Measurements from ENCODE around the gene RCC2.
"Not testable (repeated sequence)": the region's sequence is repeated elsewhere in the genome, so short reads cannot be mapped to it uniquely, and the experiment has no call there.

The RCC2 gene

GRCh38 chr1:17466359-17466758, 26.9 kb upstream of the RCC2 start:
- no peak overlapping the region for H3K27ac ChIP-seq (ENCODE audit: low read depth, low read length)
- no peak overlapping the region for H3K9ac ChIP-seq (ENCODE audit: low read length)
- no peaks in the 10 kb centered on the region for H3K4me1 ChIP-seq (ENCODE audit: control insufficient read depth, insufficient read depth, low read length)
- H3K27me3 ChIP-seq (ENCODE audit: control insufficient read depth, insufficient read depth, low read length), result no peaks in the 10 kb centered on the region
- no peaks in the 10 kb centered on the region for H3K36me3 ChIP-seq (ENCODE audit: control insufficient read depth, insufficient read depth, low read length)
- H3K4me3 ChIP-seq (ENCODE audit: low read length), result no peak overlapping the region

DNA sequence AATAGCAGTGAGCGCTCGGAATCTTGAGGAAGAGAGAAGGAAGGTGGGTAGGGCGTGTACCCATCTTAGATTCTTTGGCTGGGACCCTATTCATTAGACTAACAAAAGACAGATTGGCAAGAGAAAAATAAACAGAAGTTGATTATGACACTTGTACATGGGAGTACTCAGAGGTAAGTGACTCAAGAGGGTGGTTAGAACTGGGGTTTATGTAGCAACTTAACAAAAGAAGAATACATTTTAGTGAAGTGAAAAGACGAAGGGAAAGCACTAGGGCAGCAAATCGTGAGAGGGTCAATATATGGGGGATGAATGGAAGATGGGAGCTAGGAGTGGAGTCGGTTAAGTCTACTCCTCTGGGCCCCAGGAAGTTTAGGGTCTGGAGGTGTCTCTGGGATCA, 25.8 kb upstream of the RCC2 start:
- H3K9ac ChIP-seq (ENCODE audit: low read length), result no peak overlapping the region
- no peak overlapping the region for H3K27ac ChIP-seq (ENCODE audit: low read depth, low read length)
- no peaks in the 10 kb centered on the region for H3K4me1 ChIP-seq (ENCODE audit: control insufficient read depth, insufficient read depth, low read length)
- no peak overlapping the region for H3K4me3 ChIP-seq (ENCODE audit: low read length)
- H3K36me3 ChIP-seq (ENCODE audit: control insufficient read depth, insufficient read depth, low read length), result no peaks in the 10 kb centered on the region
- no peaks in the 10 kb centered on the region for H3K27me3 ChIP-seq (ENCODE audit: control insufficient read depth, insufficient read depth, low read length)

DNA sequence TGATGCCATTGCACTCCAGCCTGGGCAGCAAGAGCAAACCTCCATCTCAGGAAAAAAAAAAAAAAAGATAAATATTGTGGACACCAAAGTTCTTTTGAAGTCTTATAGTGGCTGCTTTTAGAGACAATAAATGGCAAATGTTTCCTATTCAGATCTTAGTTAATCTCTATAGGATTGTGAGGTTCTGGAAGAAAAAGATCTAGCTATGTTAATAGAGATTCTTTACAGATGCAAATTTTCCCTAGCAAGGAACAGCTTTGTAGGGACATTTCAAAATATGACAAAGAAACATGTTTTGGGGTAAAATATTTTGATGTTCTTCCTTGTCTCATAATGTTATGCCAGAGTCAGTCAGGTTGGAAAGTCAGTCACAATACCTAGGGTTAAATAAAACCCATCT, 24.5 kb upstream of the RCC2 start:
- Histone ChIP-seq H3K27me3 (ENCODE audit: control insufficient read depth, insufficient read depth, low read length) (no peaks in the 10 kb centered on the region), H3K4me3 (ENCODE audit: low read length) (no peak overlapping the region), H3K36me3 (ENCODE audit: control insufficient read depth, insufficient read depth, low read length) (no peaks in the 10 kb centered on the region), H3K4me1 (ENCODE audit: control insufficient read depth, insufficient read depth, low read length) (no peaks in the 10 kb centered on the region), H3K27ac (ENCODE audit: low read depth, low read length) (no peak overlapping the region), H3K9ac (ENCODE audit: low read length) (no peak overlapping the region)

GRCh38 chr1:17462669-17463068, 23.2 kb upstream of the RCC2 start:
- no peaks in the 10 kb centered on the region for H3K27me3 ChIP-seq (ENCODE audit: control insufficient read depth, insufficient read depth, low read length)
- no peak overlapping the region for H3K9ac ChIP-seq (ENCODE audit: low read length)
- no peak overlapping the region for H3K4me3 ChIP-seq (ENCODE audit: low read length)
- no peaks in the 10 kb centered on the region for H3K4me1 ChIP-seq (ENCODE audit: control insufficient read depth, insufficient read depth, low read length)
- H3K36me3 ChIP-seq (ENCODE audit: control insufficient read depth, insufficient read depth, low read length), result no peaks in the 10 kb centered on the region
- H3K27ac ChIP-seq (ENCODE audit: low read depth, low read length), result no peak overlapping the region

- Histone ChIP-seq H3K27me3 (ENCODE audit: control insufficient read depth, insufficient read depth, low read length) (no peaks in the 10 kb centered on the region), H3K9ac (ENCODE audit: low read length) (no peak overlapping the region), H3K27ac (ENCODE audit: low read depth, low read length) (no peak overlapping the region), H3K4me3 (ENCODE audit: low read length) (no peak overlapping the region), H3K36me3 (ENCODE audit: control insufficient read depth, insufficient read depth, low read length) (no peaks in the 10 kb centered on the region), H3K4me1 (ENCODE audit: control insufficient read depth, insufficient read depth, low read length) (no peaks in the 10 kb centered on the region)
These were observed 20.7 kb upstream of the RCC2 start for GRCh38 chr1:17460219-17460618.

DNA sequence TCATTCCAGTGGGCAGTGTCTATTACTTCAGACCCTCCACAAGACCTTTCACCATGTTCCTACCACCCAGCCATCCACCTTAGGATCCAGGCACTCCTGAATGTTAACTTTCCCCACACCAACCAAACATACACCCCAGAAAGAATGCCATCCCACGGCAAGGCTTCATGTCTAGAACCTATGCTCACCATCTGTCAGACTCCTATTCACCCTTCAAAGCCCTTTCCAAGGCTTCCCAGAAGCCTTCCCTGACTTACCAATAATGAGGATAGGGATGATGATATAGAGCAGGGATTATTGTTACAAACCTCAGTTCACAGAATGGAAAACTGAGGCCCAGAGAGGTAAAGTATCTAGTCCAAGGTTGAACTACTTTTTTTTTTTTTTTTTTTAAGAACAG, 19.3 kb upstream of the RCC2 start:
- Histone ChIP-seq H3K9ac (ENCODE audit: low read length) (no peak overlapping the region), H3K27ac (ENCODE audit: low read depth, low read length) (no peak overlapping the region), H3K4me3 (ENCODE audit: low read length) (no peak overlapping the region), H3K4me1 (ENCODE audit: control insufficient read depth, insufficient read depth, low read length) (no peaks in the 10 kb centered on the region), H3K27me3 (ENCODE audit: control insufficient read depth, insufficient read depth, low read length) (no peaks in the 10 kb centered on the region), H3K36me3 (ENCODE audit: control insufficient read depth, insufficient read depth, low read length) (no peaks in the 10 kb centered on the region)

DNA sequence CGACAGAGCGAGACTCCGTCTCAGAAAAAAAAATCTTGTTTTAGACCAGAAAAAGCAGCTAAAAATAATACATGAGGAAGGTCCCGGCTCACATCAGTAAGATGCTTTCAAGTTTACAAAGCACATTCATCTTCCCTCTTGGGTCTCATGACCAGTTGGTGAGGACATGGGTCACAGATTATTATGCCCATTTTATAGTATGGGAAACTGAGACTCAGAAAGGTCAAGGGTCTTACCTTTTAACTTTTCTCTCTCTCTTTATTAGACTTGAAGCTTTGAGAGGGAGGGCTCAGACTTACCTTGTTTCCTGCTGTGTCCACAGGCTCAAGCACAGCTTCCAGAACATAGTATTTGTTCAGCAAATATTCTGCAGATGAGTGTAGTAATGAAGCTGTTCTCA, 13.2 kb upstream of the RCC2 start:
- H3K27ac ChIP-seq (ENCODE audit: low read depth, low read length), result no peak overlapping the region
- no peaks in the 10 kb centered on the region for H3K36me3 ChIP-seq (ENCODE audit: control insufficient read depth, insufficient read depth, low read length)
- H3K27me3 ChIP-seq (ENCODE audit: control insufficient read depth, insufficient read depth, low read length), result no peaks in the 10 kb centered on the region
- no peak overlapping the region for H3K9ac ChIP-seq (ENCODE audit: low read length)
- no peaks in the 10 kb centered on the region for H3K4me1 ChIP-seq (ENCODE audit: control insufficient read depth, insufficient read depth, low read length)
- no peak overlapping the region for H3K4me3 ChIP-seq (ENCODE audit: low read length)

DNA sequence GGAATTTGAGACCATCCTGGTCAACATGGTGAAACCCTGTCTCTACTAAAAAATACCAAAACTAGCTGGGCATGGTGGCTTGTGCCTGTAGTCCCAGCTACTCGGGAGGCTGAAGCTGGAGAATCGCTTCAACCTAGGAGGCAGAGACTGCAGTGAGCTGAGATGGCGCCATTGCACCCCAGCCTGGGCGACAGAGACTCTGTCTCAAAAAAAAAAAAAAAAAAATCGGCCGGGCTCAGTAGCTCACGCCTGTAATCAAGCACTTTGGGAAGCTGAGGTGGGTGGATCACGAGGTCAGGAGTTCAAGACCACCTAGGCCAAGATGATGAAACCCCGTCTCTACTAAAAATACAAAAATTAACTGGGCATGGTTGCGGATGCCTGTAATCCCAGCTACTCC, 12.7 kb upstream of the RCC2 start:
- H3K4me1 ChIP-seq (ENCODE audit: control insufficient read depth, insufficient read depth, low read length); H3K4me3 ChIP-seq (ENCODE audit: low read length); H3K36me3 ChIP-seq (ENCODE audit: control insufficient read depth, insufficient read depth, low read length); H3K27ac ChIP-seq (ENCODE audit: low read depth, low read length); H3K9ac ChIP-seq (ENCODE audit: low read length); H3K27me3 ChIP-seq (ENCODE audit: control insufficient read depth, insufficient read depth, low read length): not testable (repeated sequence)

GRCh38 chr1:17451731-17452130, 12.3 kb upstream of the RCC2 start:
- Histone ChIP-seq H3K4me3 (ENCODE audit: low read length) (no peak overlapping the region), H3K27me3 (ENCODE audit: control insufficient read depth, insufficient read depth, low read length) (no peaks in the 10 kb centered on the region), H3K9ac (ENCODE audit: low read length) (no peak overlapping the region), H3K4me1 (ENCODE audit: control insufficient read depth, insufficient read depth, low read length) (no peaks in the 10 kb centered on the region), H3K27ac (ENCODE audit: low read depth, low read length) (no peak overlapping the region), H3K36me3 (ENCODE audit: control insufficient read depth, insufficient read depth, low read length) (no peaks in the 10 kb centered on the region)

- Histone ChIP-seq H3K4me3 (ENCODE audit: low read length) (no peak overlapping the region), H3K36me3 (ENCODE audit: control insufficient read depth, insufficient read depth, low read length) (no peaks in the 10 kb centered on the region), H3K27ac (ENCODE audit: low read depth, low read length) (no peak overlapping the region)
These were observed 8.1 kb upstream of the RCC2 start for GRCh38 chr1:17447501-17447992.

DNA sequence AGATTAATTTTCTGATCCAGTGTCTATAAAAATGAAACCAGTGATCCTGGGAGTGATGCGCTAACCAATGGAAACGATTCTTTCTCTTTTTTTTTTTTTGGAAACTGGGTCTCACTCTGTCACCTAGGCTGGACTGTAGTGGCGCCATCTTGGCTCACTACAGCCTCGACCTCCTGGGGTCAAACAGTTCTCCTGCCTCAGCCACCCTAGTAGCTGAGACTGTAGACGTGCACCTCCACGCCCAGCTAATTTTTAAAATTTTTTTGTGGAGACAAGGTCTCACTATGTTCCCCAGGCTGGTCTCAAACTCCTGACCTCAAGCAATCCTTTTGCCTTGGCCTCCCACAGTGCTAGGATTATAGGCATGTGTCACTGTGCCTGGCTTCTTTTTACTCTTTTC, 3.4 kb upstream of the RCC2 start:
- Histone ChIP-seq H3K9ac (ENCODE audit: low read length) (no peak overlapping the region), H3K27ac (ENCODE audit: low read depth, low read length) (no peak overlapping the region), H3K36me3 (ENCODE audit: control insufficient read depth, insufficient read depth, low read length) (no peaks in the 10 kb centered on the region), H3K27me3 (ENCODE audit: control insufficient read depth, insufficient read depth, low read length) (no peaks in the 10 kb centered on the region), H3K4me1 (ENCODE audit: control insufficient read depth, insufficient read depth, low read length) (peaks cover 7% of the 10 kb centered on the region), H3K4me3 (ENCODE audit: low read length) (no peak overlapping the region)

More at GRCh38 chr1:17447501-17447992, 8.1 kb upstream of the RCC2 start:
- no peak overlapping the region for H3K9ac ChIP-seq (ENCODE audit: low read length)
- no peaks in the 10 kb centered on the region for H3K27me3 ChIP-seq (ENCODE audit: control insufficient read depth, insufficient read depth, low read length)
- H3K4me1 ChIP-seq (ENCODE audit: control insufficient read depth, insufficient read depth, low read length), result no peaks in the 10 kb centered on the region

DNA sequence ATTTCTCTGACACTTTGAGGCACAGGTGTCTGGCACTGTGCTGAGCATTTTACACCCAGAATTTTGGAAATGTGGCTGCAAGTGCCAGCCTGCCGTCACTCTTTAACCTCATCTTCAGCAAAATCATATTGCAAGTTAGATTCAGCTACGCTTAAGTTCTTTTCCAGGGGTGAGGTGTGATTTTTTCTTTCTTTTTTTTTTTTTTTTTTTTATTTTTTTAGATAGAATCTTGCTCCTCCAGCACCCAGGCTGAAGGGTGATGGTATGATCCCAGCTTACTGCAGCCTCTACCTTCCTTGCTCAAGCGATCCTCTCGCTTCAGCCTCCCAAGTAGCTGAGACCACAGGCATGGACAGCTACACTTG, 2.5 kb upstream of the RCC2 start:
- H3K27ac ChIP-seq (ENCODE audit: low read depth, low read length), result no peak overlapping the region
- H3K36me3 ChIP-seq (ENCODE audit: control insufficient read depth, insufficient read depth, low read length), result no peaks in the 10 kb centered on the region
- H3K4me1 ChIP-seq (ENCODE audit: control insufficient read depth, insufficient read depth, low read length), result peaks cover 9% of the 10 kb centered on the region
- no peak overlapping the region for H3K4me3 ChIP-seq (ENCODE audit: low read length)
- no peaks in the 10 kb centered on the region for H3K27me3 ChIP-seq (ENCODE audit: control insufficient read depth, insufficient read depth, low read length)
- H3K9ac ChIP-seq (ENCODE audit: low read length), result no peak overlapping the region

DNA sequence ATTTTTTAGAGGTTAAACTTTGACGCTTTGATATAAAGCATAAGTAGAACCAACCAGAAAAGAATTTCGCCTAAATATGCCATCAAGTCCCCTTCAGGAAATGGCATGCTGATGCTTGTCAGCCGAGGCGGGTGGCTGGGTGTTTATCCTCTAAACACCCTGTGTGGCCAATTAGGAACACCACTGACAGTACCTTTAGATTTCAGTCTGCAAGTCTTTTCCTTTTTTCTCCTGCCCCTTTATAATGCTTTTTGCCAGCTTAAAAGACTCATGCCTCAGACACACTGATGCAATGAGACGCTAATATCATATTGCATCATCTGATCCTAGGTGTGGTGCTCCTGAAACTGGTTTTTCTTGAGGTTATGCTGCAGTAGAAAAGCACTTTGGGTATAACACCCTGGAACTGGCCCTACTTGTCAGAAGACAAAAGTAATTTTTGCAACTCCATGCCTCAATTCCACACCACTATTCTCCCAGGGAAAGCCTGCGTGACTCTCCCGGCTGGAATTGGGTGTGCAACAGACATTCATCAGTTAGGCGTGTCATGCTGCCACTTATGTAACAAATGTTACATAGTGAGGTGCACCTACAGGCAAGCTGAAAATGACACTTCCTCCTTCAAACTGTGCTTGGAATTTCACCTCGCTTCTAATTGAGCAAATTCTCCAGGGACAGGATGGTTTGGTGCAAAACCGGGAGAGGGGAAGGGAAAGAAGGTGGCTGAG, 2.0 kb upstream of the RCC2 start:
- Histone ChIP-seq H3K36me3 (ENCODE audit: control insufficient read depth, insufficient read depth, low read length) (no peaks in the 10 kb centered on the region), H3K4me3 (ENCODE audit: low read length) (no peak overlapping the region), H3K27ac (ENCODE audit: low read depth, low read length) (no peak overlapping the region)

More for the DNA sequence above, 2.0 kb upstream of the RCC2 start:
- no peaks in the 10 kb centered on the region for H3K27me3 ChIP-seq (ENCODE audit: control insufficient read depth, insufficient read depth, low read length)
- no peak overlapping the region for H3K9ac ChIP-seq (ENCODE audit: low read length)
- peaks cover 13% of the 10 kb centered on the region for H3K4me1 ChIP-seq (ENCODE audit: control insufficient read depth, insufficient read depth, low read length)
